Spinal cord (tissue), 10 donors: ENCODE measurements around the gene NPAS3. TPM values are rescaled to one million over a fixed set of nuclear protein-coding genes. Genes with fewer than 3 reads are reported as not detected.
A peak's percentile ranks its signal among the peaks of the same experiment; 100 is the strongest.

ENCODE experiments used
- DNase-seq, 6 donors: peaks; one replicate each; pipeline versions ENCODE4 v3.0.0 to v3.0.0-alpha.2; 2013 to 2015; ENCODE audit warnings: low spot score in 6 of 6, low read depth in 4 of 6
- H3K27ac ChIP-seq: one replicate; pipeline ENCODE4 v1.5.1; 2013; ENCODE audit warnings: low read depth, low read length, control low read depth
- H3K27me3 ChIP-seq: one replicate; pipeline ENCODE4 v1.6.1; 2013; ENCODE audit warnings: low read length; ENCODE audit not compliant: control insufficient read depth, insufficient read depth
- H3K36me3 ChIP-seq: one replicate; pipeline ENCODE4 v1.6.1; 2013; ENCODE audit warnings: low read length; ENCODE audit not compliant: control insufficient read depth, insufficient read depth
- H3K4me1 ChIP-seq: one replicate; pipeline ENCODE4 v1.6.1; 2013; ENCODE audit warnings: low read length; ENCODE audit not compliant: control insufficient read depth, insufficient read depth
- H3K4me3 ChIP-seq: one replicate; pipeline ENCODE4 v1.5.1; 2013; ENCODE audit warnings: low read depth, low read length, control low read depth
- H3K9me3 ChIP-seq: one replicate; pipeline ENCODE4 v1.6.1; 2013; ENCODE audit warnings: low read length; ENCODE audit not compliant: control insufficient read depth, insufficient read depth
- WGBS: methylation state at CpG from one replicate; pipeline ENCODE4 v1.1.5; 2013; ENCODE audit warnings: missing lambda C conversion rate; ENCODE audit not compliant: insufficient coverage; 5-methylcytosine and 5-hydroxymethylcytosine counted together
- polyA plus RNA-seq, 2 donors: library from polyadenylated mRNA; unstranded; fragments of 120-200 nt; gene quantifications; one replicate each; pipeline ENCODE4 v1.2.1, GENCODE V29; 2013; ENCODE audit not compliant: insufficient read length in 2 of 2
- total RNA-seq, 2 donors: library from RNA; depleted of rRNA in 1 of 2; stranded (reverse); fragments of 120-200 nt in 1 of 2; fragments of >200 nt in 1 of 2; gene quantifications; one replicate each; pipeline versions ENCODE4 v1.2.3 to v1.2.4, GENCODE V29; 2013 to 2014
- donor health status: healthy.

The NPAS3 gene
- total and polyA plus RNA-seq, 4 donors, result 23.2 to 77.3 (median 50.8) TPM

GRCh38 chr14:33596211-33597080 is 657.8 kb downstream of the NPAS3 start:
- Histone ChIP-seq H3K27me3 (no peaks in the 10 kb centered on the region), H3K27ac (no peak overlapping the region), H3K9me3 (no peaks in the 10 kb centered on the region), H3K4me1 (no peaks in the 10 kb centered on the region), H3K36me3 (no peaks in the 10 kb centered on the region), H3K4me3 (no peak overlapping the region)
- WGBS, result 50% methylated on average over 2 of the region's 8 CpGs
- peak in 2 of 6 donors; percentile 63 to 89 for DNase-seq

DNA sequence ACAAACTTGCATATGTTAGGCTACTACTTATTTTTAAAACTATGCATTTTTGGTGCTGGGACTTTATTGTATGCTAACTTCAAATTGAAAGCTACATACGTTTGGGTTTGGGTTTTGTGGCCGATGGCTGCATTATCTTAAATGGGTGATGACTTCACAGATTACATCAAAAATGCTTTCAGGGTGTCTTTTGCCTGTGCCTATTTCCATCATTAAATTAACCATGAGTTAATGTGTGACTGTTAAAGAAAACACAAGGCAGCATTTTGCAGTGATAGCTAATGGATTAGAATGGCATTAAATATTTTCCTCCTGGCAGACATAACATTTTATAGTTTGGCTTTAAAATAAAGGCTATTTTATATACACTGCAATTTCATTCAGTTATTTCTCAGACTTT is 659.9 kb downstream of the NPAS3 start:
- Histone ChIP-seq H3K4me3 (no peak overlapping the region), H3K4me1 (no peaks in the 10 kb centered on the region), H3K36me3 (no peaks in the 10 kb centered on the region), H3K9me3 (no peaks in the 10 kb centered on the region), H3K27me3 (no peaks in the 10 kb centered on the region), H3K27ac (no peak overlapping the region)
- no peak for DNase-seq
- WGBS, result no CpG with 5 or more reads among the region's 2 CpGs

DNA sequence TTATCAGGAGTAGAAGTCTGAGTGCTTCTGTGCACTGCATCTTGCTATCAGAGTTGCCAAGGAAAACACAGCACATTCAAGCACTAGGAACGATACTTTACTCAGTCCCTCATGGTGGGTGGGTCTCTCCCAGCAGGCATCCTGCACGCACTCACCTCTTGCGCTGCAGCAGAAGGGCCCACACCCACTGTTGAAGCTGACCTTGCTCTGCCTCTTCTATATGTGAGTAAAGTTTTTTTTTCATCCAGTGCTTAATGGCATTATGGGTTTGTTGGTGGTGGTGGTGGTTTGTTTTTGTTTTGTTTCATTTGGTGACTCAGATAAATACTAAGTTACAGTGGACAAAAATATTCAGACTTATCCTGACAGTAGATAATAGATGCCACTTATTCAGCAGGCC is 663.7 kb downstream of the NPAS3 start:
- WGBS, result 67% methylated on average over 1 of the region's 3 CpGs
- Histone ChIP-seq H3K36me3 (no peaks in the 10 kb centered on the region), H3K27ac (no peak overlapping the region), H3K4me3 (no peak overlapping the region), H3K27me3 (no peaks in the 10 kb centered on the region), H3K4me1 (no peaks in the 10 kb centered on the region), H3K9me3 (no peaks in the 10 kb centered on the region)
- DNase-seq, result no peak

DNA sequence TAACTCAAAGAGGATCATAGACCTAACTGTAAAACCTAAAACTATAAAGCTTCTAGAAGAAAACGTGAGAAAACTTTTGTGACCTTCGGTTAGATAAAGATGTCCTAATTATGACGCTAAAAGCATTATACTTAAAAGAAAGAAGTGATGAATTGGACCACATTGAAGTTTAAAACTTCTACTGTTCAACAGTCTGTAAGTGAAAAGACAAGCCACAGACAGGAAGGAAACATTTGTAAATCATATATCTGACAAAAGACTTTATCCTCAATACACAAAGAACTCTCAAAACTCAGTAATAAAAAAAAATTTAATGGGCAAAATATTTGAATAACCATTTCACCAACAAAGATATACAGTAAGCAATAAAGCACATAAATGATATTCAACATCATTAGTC is 667.9 kb downstream of the NPAS3 start:
- Histone ChIP-seq H3K9me3 (no peaks in the 10 kb centered on the region), H3K27me3 (no peaks in the 10 kb centered on the region), H3K4me3 (no peak overlapping the region), H3K4me1 (no peaks in the 10 kb centered on the region), H3K36me3 (no peaks in the 10 kb centered on the region), H3K27ac (no peak overlapping the region)
- no CpG with 5 or more reads among the region's 3 CpGs for WGBS
- no peak for DNase-seq

- Histone ChIP-seq H3K27me3 (no peaks in the 10 kb centered on the region), H3K9me3 (no peaks in the 10 kb centered on the region), H3K4me1 (peaks cover 4% of the 10 kb centered on the region), H3K27ac (no peak overlapping the region), H3K36me3 (no peaks in the 10 kb centered on the region), H3K4me3 (no peak overlapping the region)
- 67% methylated on average over 1 of the region's 6 CpGs for WGBS
- no peak for DNase-seq
Observed at GRCh38 chr14:33609582-33609981, 670.9 kb downstream of the NPAS3 start.

- DNase-seq, result no peak
- Histone ChIP-seq H3K9me3 (no peaks in the 10 kb centered on the region), H3K4me1 (peaks cover 4% of the 10 kb centered on the region), H3K27me3 (no peaks in the 10 kb centered on the region), H3K27ac (no peak overlapping the region), H3K4me3 (no peak overlapping the region), H3K36me3 (no peaks in the 10 kb centered on the region)
- 100% methylated on average over 1 of the region's 1 CpG for WGBS
Observed at GRCh38 chr14:33610121-33610520, 671.4 kb downstream of the NPAS3 start.

- Histone ChIP-seq H3K27me3 (no peaks in the 10 kb centered on the region), H3K4me1 (peaks cover 4% of the 10 kb centered on the region), H3K36me3 (no peaks in the 10 kb centered on the region), H3K9me3 (no peaks in the 10 kb centered on the region), H3K4me3 (no peak overlapping the region), H3K27ac (no peak overlapping the region)
- no CpG with 5 or more reads among the region's 5 CpGs for WGBS
- DNase-seq, result no peak
Observed at GRCh38 chr14:33611405-33612196, 672.9 kb downstream of the NPAS3 start.

DNA sequence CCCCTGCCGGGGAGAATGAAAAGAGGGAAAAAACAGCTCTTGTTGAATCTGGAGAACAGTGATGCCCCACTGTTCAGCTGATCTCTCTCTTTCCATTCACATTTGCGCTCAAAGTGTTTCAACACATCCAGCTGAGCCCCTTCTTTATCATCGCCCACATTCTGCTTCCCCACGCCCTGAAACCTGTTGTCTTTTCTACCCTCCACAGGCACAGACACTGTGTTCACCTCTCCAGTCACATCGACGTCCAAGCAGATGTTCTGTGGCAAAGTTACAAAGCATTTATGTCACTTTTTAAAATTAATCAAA is 673.5 kb downstream of the NPAS3 start:
- no peaks in the 10 kb centered on the region for H3K36me3 ChIP-seq
- H3K27ac ChIP-seq, result no peak overlapping the region
- WGBS, result 36% methylated on average over 4 of the region's 6 CpGs
- H3K9me3 ChIP-seq, result no peaks in the 10 kb centered on the region
- no peaks in the 10 kb centered on the region for H3K27me3 ChIP-seq
- DNase-seq, result peak in 1 of 6 donors; percentile 35
- peaks cover 4% of the 10 kb centered on the region for H3K4me1 ChIP-seq
- no peak overlapping the region for H3K4me3 ChIP-seq

- H3K4me3 ChIP-seq, result no peak overlapping the region
- H3K36me3 ChIP-seq, result no peaks in the 10 kb centered on the region
- no peaks in the 10 kb centered on the region for H3K9me3 ChIP-seq
- no peak overlapping the region for H3K27ac ChIP-seq
- DNase-seq, result peak in 1 of 6 donors; percentile 58
- no CpG with 5 or more reads among the region's 3 CpGs for WGBS
- no peaks in the 10 kb centered on the region for H3K27me3 ChIP-seq
- no peaks in the 10 kb centered on the region for H3K4me1 ChIP-seq
Observed at GRCh38 chr14:33617154-33617553, 678.5 kb downstream of the NPAS3 start.
